ENCODE results near the gene ODF2.
A peak's percentile ranks its signal among the peaks of the same experiment; 100 is the strongest.
"Not testable (repeated sequence)": the region's sequence is repeated elsewhere in the genome, so short reads cannot be mapped to it uniquely, and the experiment has no call there.

Gene ODF2

GRCh38 chr9:128455849-128456612 lies at the start of gene ODF2:
ODF2 (plus strand) TSS chr9:128456006; CDS start chr9:128456092, 86 bp downstream.
- peak within 1 kb of the TSS; percentile 87 for H3K4me3 Mint-ChIP-seq
- no peaks in the 10 kb centered on the region for H3K9me3 Mint-ChIP-seq
- H3K4me1 Mint-ChIP-seq = peaks cover 15% of the 10 kb centered on the region
- ATAC-seq = peak; percentile 94
- H3K27ac Mint-ChIP-seq = peak within 1 kb of the TSS; percentile 91
- peak; percentile 99 for DNase-seq
- peaks cover 16% of the 10 kb centered on the region for H3K36me3 Mint-ChIP-seq (ENCODE audit: low read depth)
- H3K27me3 Mint-ChIP-seq = no peaks in the 10 kb centered on the region

- no peak overlapping the region for H3K27ac Mint-ChIP-seq
- H3K36me3 Mint-ChIP-seq (ENCODE audit: low read depth) = no peaks in the 10 kb centered on the region
- H3K4me3 Mint-ChIP-seq = no peak overlapping the region
- no peaks in the 10 kb centered on the region for H3K4me1 Mint-ChIP-seq
- DNase-seq = no peak
- H3K9me3 Mint-ChIP-seq = no peaks in the 10 kb centered on the region
- no peak for ATAC-seq
- peaks cover 24% of the 10 kb centered on the region for H3K27me3 Mint-ChIP-seq
Measured at GRCh38 chr9:128406848-128407391, 48.9 kb upstream of the ODF2 start.

DNA sequence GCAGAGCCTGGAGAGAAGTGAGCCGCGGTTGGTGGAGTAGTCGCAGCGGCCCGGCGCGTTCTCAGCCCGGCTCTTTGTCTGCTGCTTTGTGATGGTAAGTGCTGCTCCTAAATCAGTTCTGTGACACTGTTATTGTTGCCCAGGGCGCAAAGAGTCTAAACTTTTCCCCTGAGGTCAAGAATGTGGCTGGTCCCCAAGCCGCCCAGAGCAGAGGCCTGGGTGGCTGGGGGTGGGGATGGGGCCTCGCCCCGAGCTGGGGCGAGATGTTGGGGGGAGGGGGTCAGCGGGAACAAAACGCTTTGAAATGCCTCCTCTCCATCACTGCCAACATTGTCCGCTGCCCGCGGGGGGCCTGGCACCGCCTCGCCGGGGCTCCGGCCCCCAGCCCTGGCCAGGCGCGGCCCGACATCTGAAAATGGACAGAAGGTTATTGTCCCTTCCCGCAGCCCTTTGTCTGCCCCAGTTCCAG lies 46.8 kb upstream of the ODF2 start:
- DNase-seq = no peak
- no peaks in the 10 kb centered on the region for H3K36me3 Mint-ChIP-seq (ENCODE audit: low read depth)
- H3K27ac Mint-ChIP-seq = no peak overlapping the region
- H3K9me3 Mint-ChIP-seq = no peaks in the 10 kb centered on the region
- no peak for ATAC-seq
- H3K4me3 Mint-ChIP-seq = no peak overlapping the region
- peaks cover 31% of the 10 kb centered on the region for H3K27me3 Mint-ChIP-seq
- no peaks in the 10 kb centered on the region for H3K4me1 Mint-ChIP-seq

DNA sequence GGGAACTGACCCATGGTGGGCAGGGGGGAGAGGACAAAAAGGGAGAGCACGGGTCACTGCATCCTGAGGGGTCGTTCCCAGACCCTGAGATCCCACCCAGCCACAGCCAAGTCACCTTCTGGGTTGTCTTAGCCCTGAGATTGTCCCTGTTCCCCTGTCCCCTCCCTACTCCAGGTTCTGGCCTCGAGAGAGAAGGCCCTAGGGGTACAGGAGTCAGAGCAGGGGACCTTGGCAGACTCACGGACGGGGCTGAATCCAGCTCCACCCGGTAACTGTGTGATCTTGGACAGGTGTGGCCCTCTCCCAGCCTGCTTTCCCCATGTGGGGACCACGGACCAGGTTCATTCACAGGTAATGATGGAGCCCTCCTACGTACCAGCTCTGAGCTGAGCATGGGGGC lies 46.4 kb upstream of the ODF2 start:
- Mint-ChIP-seq H3K9me3 (no peaks in the 10 kb centered on the region), H3K36me3 (ENCODE audit: low read depth) (no peaks in the 10 kb centered on the region), H3K27me3 (peaks cover 33% of the 10 kb centered on the region), H3K4me3 (no peak overlapping the region), H3K27ac (no peak overlapping the region), H3K4me1 (no peaks in the 10 kb centered on the region)
- no peak for DNase-seq
- no peak for ATAC-seq

DNA sequence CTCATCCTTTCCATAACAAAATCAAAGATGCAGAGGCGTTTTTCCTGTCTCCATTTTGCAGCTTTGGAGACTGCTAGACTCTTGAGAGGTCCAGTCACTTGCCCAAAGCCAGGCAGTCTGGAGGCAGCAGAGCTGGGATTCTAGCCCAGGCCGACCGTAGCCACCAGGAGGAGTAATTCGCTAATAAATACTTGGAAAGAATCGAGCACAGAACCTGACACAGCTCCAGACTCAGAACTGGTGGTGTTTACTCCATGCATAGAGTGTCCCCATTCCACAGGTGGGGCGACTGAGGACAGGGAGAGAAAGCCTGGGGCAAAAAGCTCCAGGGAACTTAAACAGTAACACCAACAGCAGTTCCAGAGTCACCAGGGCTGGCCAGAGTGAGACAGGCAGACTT lies 45.8 kb upstream of the ODF2 start:
- no peak overlapping the region for H3K27ac Mint-ChIP-seq
- H3K9me3 Mint-ChIP-seq = no peaks in the 10 kb centered on the region
- DNase-seq (no peak), ATAC-seq (no peak)
- no peak overlapping the region for H3K4me3 Mint-ChIP-seq
- H3K36me3 Mint-ChIP-seq (ENCODE audit: low read depth) = no peaks in the 10 kb centered on the region
- H3K4me1 Mint-ChIP-seq = no peaks in the 10 kb centered on the region
- H3K27me3 Mint-ChIP-seq = peaks cover 37% of the 10 kb centered on the region

- DNase-seq = no peak
- H3K36me3 Mint-ChIP-seq (ENCODE audit: low read depth) = no peaks in the 10 kb centered on the region
- H3K27me3 Mint-ChIP-seq = peaks cover 47% of the 10 kb centered on the region
- no peaks in the 10 kb centered on the region for H3K9me3 Mint-ChIP-seq
- no peak overlapping the region for H3K27ac Mint-ChIP-seq
- no peaks in the 10 kb centered on the region for H3K4me1 Mint-ChIP-seq
- no peak for ATAC-seq
- H3K4me3 Mint-ChIP-seq = no peak overlapping the region
Measured at GRCh38 chr9:128411364-128412119, 44.3 kb upstream of the ODF2 start.

GRCh38 chr9:128412120-128412790 lies 43.6 kb upstream of the ODF2 start:
- peak; percentile 66 for DNase-seq
- peaks cover 50% of the 10 kb centered on the region for H3K27me3 Mint-ChIP-seq

DNA sequence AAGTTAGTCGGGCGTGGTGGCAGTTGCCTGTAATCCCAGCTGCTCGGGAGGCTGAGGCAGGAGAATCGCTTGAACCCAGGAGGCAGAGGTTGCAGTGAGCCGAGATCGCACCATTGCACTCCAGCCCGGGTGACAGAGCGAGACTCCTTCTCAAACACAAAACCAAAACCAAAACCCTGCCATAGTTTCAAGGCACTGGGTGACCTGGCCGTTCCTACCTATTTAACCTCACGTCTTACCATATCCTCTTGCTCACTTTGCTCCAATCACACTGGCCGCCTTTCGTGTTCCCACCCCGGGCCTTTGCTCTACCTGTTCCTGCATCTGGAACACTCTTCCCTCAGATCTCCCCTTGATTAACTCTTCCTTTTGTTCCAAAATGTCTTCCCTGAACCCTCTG lies 42.1 kb upstream of the ODF2 start:
- ATAC-seq, DNase-seq: not testable (repeated sequence)

More at GRCh38 chr9:128412120-128412790, 43.6 kb upstream of the ODF2 start:
- H3K27ac Mint-ChIP-seq = no peak overlapping the region
- H3K4me1 Mint-ChIP-seq = no peaks in the 10 kb centered on the region
- H3K36me3 Mint-ChIP-seq (ENCODE audit: low read depth) = no peaks in the 10 kb centered on the region
- H3K9me3 Mint-ChIP-seq = no peaks in the 10 kb centered on the region
- no peak overlapping the region for H3K4me3 Mint-ChIP-seq
- peak; percentile 36 for ATAC-seq

DNA sequence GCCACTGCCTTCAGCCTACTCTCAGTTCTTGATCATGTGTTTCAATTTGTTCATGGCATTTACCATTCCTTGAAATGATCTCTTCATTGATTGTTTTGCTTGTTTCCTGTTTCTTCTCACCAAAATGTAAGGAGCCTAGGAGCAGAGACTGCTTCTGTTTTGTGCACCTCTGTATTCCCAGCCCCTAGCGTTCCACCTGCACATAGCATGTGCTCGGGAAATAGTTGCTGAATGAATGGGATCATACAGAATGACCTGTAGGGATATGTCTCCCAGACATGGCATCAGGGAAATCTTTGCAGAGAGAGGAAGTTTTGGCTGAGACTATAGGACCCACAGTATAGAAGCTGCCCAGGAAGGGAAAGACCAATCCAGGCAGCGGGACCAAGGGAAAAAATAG lies 41.3 kb upstream of the ODF2 start:
- no peak overlapping the region for H3K27ac Mint-ChIP-seq
- ATAC-seq = no peak
- H3K36me3 Mint-ChIP-seq (ENCODE audit: low read depth) = no peaks in the 10 kb centered on the region
- no peak for DNase-seq
- H3K27me3 Mint-ChIP-seq = peaks cover 48% of the 10 kb centered on the region
- H3K4me3 Mint-ChIP-seq = no peak overlapping the region
- H3K4me1 Mint-ChIP-seq = peaks cover under 1% of the 10 kb centered on the region
- no peaks in the 10 kb centered on the region for H3K9me3 Mint-ChIP-seq

More for the DNA sequence above, 42.1 kb upstream of the ODF2 start:
- H3K36me3 Mint-ChIP-seq (ENCODE audit: low read depth); H3K4me1 Mint-ChIP-seq; H3K27ac Mint-ChIP-seq; H3K9me3 Mint-ChIP-seq; H3K4me3 Mint-ChIP-seq: not testable (repeated sequence)
- H3K27me3 Mint-ChIP-seq = peaks cover 44% of the 10 kb centered on the region

- Mint-ChIP-seq H3K9me3 (no peaks in the 10 kb centered on the region), H3K4me3 (no peak overlapping the region), H3K27me3 (peaks cover 47% of the 10 kb centered on the region), H3K36me3 (ENCODE audit: low read depth) (no peaks in the 10 kb centered on the region), H3K27ac (no peak overlapping the region), H3K4me1 (peaks cover 6% of the 10 kb centered on the region)
- DNase-seq (no peak), ATAC-seq (no peak)
Measured at GRCh38 chr9:128415281-128415680, 40.5 kb upstream of the ODF2 start.

DNA sequence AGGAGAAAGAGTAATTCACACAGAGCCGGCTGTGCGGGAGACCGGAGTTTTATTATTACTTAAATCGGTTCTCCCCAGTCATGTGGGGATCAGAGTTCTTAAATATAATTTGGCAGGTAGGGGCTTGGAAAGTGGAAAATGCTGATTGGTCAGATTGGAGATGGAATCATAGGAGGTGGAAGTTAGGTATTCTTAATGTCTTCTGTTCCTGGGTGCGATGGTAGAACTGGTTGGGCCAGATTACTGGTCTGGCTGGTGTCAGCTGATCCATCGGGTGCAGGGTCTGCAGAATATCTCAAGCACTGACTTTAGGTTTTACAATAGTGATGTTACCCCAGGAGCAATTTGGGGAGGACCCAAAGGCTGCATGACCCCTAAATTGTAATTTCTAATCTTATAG lies 39.8 kb upstream of the ODF2 start:
- Mint-ChIP-seq H3K4me1 (peaks cover 6% of the 10 kb centered on the region), H3K27ac (no peak overlapping the region), H3K27me3 (peaks cover 46% of the 10 kb centered on the region), H3K36me3 (ENCODE audit: low read depth) (no peaks in the 10 kb centered on the region), H3K9me3 (no peaks in the 10 kb centered on the region), H3K4me3 (no peak overlapping the region)
- no peak for DNase-seq
- no peak for ATAC-seq

- Mint-ChIP-seq H3K4me3 (no peak overlapping the region), H3K9me3 (no peaks in the 10 kb centered on the region), H3K36me3 (ENCODE audit: low read depth) (no peaks in the 10 kb centered on the region), H3K4me1 (peaks cover 8% of the 10 kb centered on the region), H3K27ac (no peak overlapping the region), H3K27me3 (peaks cover 43% of the 10 kb centered on the region)
- no peak for DNase-seq
- ATAC-seq = no peak
Measured at GRCh38 chr9:128416432-128417019, 39.3 kb upstream of the ODF2 start.

DNA sequence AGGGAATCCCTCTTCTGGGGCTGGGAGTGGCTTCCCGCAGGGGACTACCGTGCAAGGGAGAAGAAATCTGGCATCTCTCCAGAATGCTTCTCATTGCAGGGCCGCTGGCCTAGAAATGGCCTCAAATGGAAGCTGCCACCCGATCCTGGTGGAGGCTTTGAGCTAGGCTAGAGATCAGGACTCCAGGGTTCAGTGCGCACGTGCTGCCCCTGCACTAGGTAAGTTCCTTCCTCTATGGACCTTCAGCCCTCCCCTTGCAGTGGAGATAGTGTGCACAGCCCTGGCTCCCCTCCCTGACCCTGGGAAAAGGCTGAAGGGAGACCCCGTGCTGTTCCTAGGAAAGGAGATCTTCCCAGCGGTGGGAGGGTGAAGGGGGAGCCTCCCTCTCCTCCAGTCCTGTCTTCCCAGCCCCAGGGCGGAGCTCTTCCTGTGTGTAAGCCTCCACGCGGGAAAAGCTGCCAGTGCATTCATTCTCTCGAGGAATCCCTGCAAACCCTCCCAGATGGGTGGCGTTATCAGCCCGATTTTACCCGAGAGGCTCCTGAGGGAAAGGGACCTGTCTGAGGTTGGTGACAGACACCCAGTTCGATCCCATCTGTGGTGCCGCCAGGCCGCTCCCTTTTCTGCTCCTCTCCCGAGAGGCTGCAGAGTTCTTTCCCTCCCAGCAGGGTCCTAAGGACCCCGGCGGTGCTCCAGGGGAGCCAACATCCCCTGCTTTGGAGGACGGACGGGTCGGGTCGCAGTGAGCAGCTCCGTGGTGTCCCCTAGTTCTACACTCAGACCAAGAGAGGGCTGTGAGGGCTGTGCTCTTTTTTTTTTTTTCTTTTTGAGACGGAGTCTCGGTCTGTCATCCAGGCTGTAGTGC lies 36.5 kb upstream of the ODF2 start:
- ATAC-seq = no peak
- Mint-ChIP-seq H3K27ac (no peak overlapping the region), H3K27me3 (peaks cover 36% of the 10 kb centered on the region), H3K9me3 (no peaks in the 10 kb centered on the region), H3K36me3 (ENCODE audit: low read depth) (no peaks in the 10 kb centered on the region), H3K4me1 (peaks cover 8% of the 10 kb centered on the region), H3K4me3 (peak overlapping the region; percentile 72)
- no peak for DNase-seq

All from activated naive CD8-positive, alpha-beta T cell treated with anti-CD3 and anti-CD28 coated beads, Interleukin-2, amount 50 U/mL, for 24 hours (primary cell).